Panc1 (cell line): ENCODE data around the gene RNU2-63P. TPM values are rescaled to one million over a fixed set of nuclear protein-coding genes. Genes with fewer than 3 reads are reported as not detected.

Source experiments
- ATAC-seq: fragments of 200-7000 bp; cut with Tn5 transposase; 2 replicates; pipeline ENCODE4 v1.9.1; 2020; ENCODE audit warnings: mild to moderate bottlenecking, moderate library complexity
- Bru-seq: library from RNA; stranded (reverse); fragments of 400-500 nt; gene quantifications from one replicate; lab custom pipeline; 2021; lab: Mats Ljungman, UMichigan
- BruChase-seq, 2 experiments: library from RNA; stranded (reverse); fragments of 400-500 nt; gene quantifications; one replicate each; lab custom pipeline; 2021; lab: Mats Ljungman, UMichigan
- BruUV-seq: library from RNA; stranded (reverse); fragments of 400-500 nt; replicated peaks from 2 replicates; lab custom pipeline; 2021; lab: Mats Ljungman, UMichigan
- CTCF ChIA-PET: fragments of 300-600 bp; sonication (Branson Sonifier 250); formaldehyde crosslinking; loops from one replicate; lab custom pipeline; 2022; ENCODE audit warnings: antibody characterized with exemption; lab: Charles Lee
- POLR2A ChIA-PET: fragments of 300-600 bp; sonication (Branson Sonifier 250); formaldehyde crosslinking; loops from one replicate; lab custom pipeline; 2022; ENCODE audit warnings: antibody characterized with exemption; lab: Charles Lee
- DNase-seq: peaks from one replicate; pipeline ENCODE4 v3.0.0-alpha.2; 2010; ENCODE audit warnings: low read depth, low spot score
- H3K27ac ChIP-seq: 2 replicates; pipeline ENCODE4 v1.5.1; 2011; ENCODE audit warnings: mild to moderate bottlenecking, low read length, inconsistent platforms
- H3K27me3 ChIP-seq: fragments of 200-500 bp; sonication (Bioruptor generic); 2 replicates; pipeline ENCODE4 v1.6.0; 2014; ENCODE audit warnings: low read length, inconsistent platforms; ENCODE audit not compliant: control insufficient read depth, insufficient read depth
- H3K36me3 ChIP-seq: fragments of 200-500 bp; sonication (Bioruptor generic); 2 replicates; pipeline ENCODE4 v1.5.1; 2014; ENCODE audit warnings: inconsistent platforms, mild to moderate bottlenecking, low read length, moderate library complexity; ENCODE audit not compliant: control insufficient read depth, insufficient read depth
- H3K4me1 ChIP-seq: 2 replicates; pipeline ENCODE4 v1.5.1; 2011; ENCODE audit warnings: inconsistent platforms, mild to moderate bottlenecking, low read length, moderate library complexity; ENCODE audit not compliant: control insufficient read depth, insufficient read depth
- H3K4me3 ChIP-seq, 2 experiments: 2 replicates each; pipeline ENCODE4 v1.5.1; 2011 to 2012; ENCODE audit warnings: low read depth in 2 of 2, low read length in 2 of 2, mild to moderate bottlenecking in 2 of 2, inconsistent platforms in 1 of 2, moderate library complexity in 1 of 2
- H3K9me3 ChIP-seq: fragments of 200-500 bp; sonication (Bioruptor generic); 2 replicates; pipeline ENCODE4 v1.5.1; 2014; ENCODE audit warnings: low read depth, mild to moderate bottlenecking, inconsistent platforms, low read length, moderate library complexity; ENCODE audit not compliant: control insufficient read depth, insufficient read depth
- POLR2AphosphoS5 ChIP-seq: IDR thresholded peaks from 2 replicates; pipeline ENCODE4 v1.6.1; 2012; ENCODE audit warnings: mild to moderate bottlenecking, low read depth, low read length, moderate library complexity
- SIN3A ChIP-seq: IDR thresholded peaks from 2 replicates; pipeline ENCODE4 v1.6.1; 2012; ENCODE audit warnings: low read depth, mild to moderate bottlenecking, low read length, moderate library complexity, borderline replicate concordance; ENCODE audit not compliant: insufficient read depth
- TCF7L2 ChIP-seq: IDR thresholded peaks from 2 replicates; pipeline ENCODE4 v1.6.1; 2011; ENCODE audit warnings: mild to moderate bottlenecking, low read depth, low read length, inconsistent platforms
- in situ Hi-C: cut with HindIII; loops from 2 replicates; pipeline ENCODE4 v1.10.0; 2016; ENCODE audit warnings: low sequenced_read_pairs, low pct_unique_long_range_greater_than_20kb
- intact Hi-C: fragments of 100-400 bp; cut with micrococcal nuclease; formaldehyde crosslinking; loops from one replicate; pipeline ENCODE4 v1.10.0; 2022; ENCODE audit not compliant: unreplicated experiment
- long read RNA-seq: library from polyadenylated mRNA; unstranded; transcript quantifications from one replicate; pipeline ENCODE4 v2.0.0, GENCODE V29; 2021; ENCODE audit not compliant: unreplicated experiment
- polyA plus RNA-seq: library from polyadenylated mRNA; unstranded; fragments of >200 nt; gene quantifications from one replicate; pipeline ENCODE4 v1.2.1, GENCODE V29; 2012; ENCODE audit warnings: missing spikeins; ENCODE audit not compliant: insufficient read length
- total RNA-seq: library from RNA; stranded (reverse); gene quantifications from one replicate; pipeline ENCODE4 v1.2.1, GENCODE V29; 2021; ENCODE audit not compliant: unreplicated experiment
- TF ChIP-seq, protein P1 (sequence below), 2 experiments: IDR thresholded peaks; 2 replicates each; pipeline ENCODE4 v1.6.1; 2011 to 2012; ENCODE audit warnings: low read depth in 2 of 2, control low read depth in 1 of 2, low read length in 1 of 2, mild to moderate bottlenecking in 1 of 2, moderate library complexity in 1 of 2; ENCODE audit not compliant: insufficient read depth in 1 of 2
- TF ChIP-seq, protein P2 (sequence below): fragments of 450-650 bp; IDR thresholded peaks from 2 replicates; pipeline ENCODE4 v1.5.1; 2017; ENCODE audit warnings: mild to moderate bottlenecking

Gene RNU2-63P
- total RNA-seq = 14.0 TPM
- not detected for polyA plus RNA-seq
- percentile 93 among the genes with signal in this experiment for Bru-seq, nascent RNA
- percentile 48 among the genes with signal in this experiment for BruChase-seq, experiment 1, labeled RNA remaining after a 2-hour chase
- percentile 61 among the genes with signal in this experiment for BruChase-seq, experiment 2, labeled RNA remaining after a 6-hour chase
- long read RNA-seq = 0 reads

DNA sequence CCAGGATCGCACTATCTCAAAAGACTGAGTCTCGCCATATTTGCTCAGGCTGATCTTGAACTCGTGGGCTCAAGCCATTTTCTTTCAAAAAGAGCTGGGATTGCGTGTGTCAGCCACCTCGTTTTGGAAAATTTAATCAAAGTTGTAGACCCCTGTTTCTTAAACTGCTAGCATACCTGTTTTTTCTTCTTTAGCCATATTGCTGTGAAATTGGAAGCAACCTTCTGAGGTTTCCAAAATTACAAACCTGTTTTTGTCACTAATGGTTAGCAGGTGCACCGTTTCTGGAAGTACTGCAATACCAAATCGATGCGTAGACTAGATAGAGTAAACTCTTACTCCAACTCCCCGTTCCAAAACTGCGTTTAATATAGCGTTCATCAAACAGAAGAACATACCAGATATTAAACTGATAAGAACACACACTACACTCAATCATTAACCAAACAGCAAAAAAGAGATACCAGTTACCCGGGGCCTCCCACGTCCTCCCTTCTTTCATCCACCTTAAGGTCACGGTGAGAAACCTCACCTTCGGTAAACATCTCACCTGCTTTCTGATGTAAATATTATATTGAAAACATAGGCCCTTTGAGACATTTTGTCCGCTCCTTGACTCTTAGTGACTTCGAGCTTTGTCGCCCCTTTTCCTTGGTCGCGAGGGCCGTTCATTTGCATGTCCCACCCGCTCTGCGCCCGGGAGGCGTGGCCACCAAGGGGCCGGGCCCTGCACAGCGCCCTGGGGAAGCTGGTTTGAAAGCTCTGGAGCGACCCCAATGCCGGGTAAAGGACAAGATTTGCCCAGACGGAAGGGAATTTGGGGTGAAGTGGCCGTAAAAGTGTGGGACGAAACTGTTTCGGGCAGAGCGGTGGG is at the start of gene RNU2-63P:
Gene RNU2-63P, minus strand, starts transcription at position 462 of the 874 bp plus-strand sequence.
- ChIA-PET CTCF (no interaction called here), POLR2A (interaction anchor here (0.6 to 2.0 kb wide), 2 partner anchors 38 to 61 kb away, joined by 5 to 9 read pairs; no protein-coding TSS in a partner anchor)
- no peaks in the 10 kb centered on the region for H3K36me3 ChIP-seq
- no peaks in the 10 kb centered on the region for H3K9me3 ChIP-seq
- peaks cover 6% of the 10 kb centered on the region; the same call in 1 of the 2 replicates for H3K4me1 ChIP-seq
- BruUV-seq = TSS peak; percentile 100
- DNase-seq (peak; percentile 92), ATAC-seq (peak; percentile 95)
- peak within 1 kb of the TSS; percentile 73 to 98 for H3K4me3 ChIP-seq
- intact Hi-C loops = no loop called here
- H3K27me3 ChIP-seq = no peaks in the 10 kb centered on the region
- TF ChIP-seq TCF7L2 = peak; percentile 82
- peak; percentile 100 for TF ChIP-seq POLR2AphosphoS5
- TF ChIP-seq, protein P1, sequence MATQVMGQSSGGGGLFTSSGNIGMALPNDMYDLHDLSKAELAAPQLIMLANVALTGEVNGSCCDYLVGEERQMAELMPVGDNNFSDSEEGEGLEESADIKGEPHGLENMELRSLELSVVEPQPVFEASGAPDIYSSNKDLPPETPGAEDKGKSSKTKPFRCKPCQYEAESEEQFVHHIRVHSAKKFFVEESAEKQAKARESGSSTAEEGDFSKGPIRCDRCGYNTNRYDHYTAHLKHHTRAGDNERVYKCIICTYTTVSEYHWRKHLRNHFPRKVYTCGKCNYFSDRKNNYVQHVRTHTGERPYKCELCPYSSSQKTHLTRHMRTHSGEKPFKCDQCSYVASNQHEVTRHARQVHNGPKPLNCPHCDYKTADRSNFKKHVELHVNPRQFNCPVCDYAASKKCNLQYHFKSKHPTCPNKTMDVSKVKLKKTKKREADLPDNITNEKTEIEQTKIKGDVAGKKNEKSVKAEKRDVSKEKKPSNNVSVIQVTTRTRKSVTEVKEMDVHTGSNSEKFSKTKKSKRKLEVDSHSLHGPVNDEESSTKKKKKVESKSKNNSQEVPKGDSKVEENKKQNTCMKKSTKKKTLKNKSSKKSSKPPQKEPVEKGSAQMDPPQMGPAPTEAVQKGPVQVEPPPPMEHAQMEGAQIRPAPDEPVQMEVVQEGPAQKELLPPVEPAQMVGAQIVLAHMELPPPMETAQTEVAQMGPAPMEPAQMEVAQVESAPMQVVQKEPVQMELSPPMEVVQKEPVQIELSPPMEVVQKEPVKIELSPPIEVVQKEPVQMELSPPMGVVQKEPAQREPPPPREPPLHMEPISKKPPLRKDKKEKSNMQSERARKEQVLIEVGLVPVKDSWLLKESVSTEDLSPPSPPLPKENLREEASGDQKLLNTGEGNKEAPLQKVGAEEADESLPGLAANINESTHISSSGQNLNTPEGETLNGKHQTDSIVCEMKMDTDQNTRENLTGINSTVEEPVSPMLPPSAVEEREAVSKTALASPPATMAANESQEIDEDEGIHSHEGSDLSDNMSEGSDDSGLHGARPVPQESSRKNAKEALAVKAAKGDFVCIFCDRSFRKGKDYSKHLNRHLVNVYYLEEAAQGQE (IDR thresholded peaks at IDR 0.05; ENCODE audit: insufficient read depth in 1 of 2, low read depth in 2 of 2, low read length in 1 of 2) = no peak
- peak; percentile 96; the same call in 1 of the 2 replicates for TF ChIP-seq SIN3A
- TF ChIP-seq, protein P2, sequence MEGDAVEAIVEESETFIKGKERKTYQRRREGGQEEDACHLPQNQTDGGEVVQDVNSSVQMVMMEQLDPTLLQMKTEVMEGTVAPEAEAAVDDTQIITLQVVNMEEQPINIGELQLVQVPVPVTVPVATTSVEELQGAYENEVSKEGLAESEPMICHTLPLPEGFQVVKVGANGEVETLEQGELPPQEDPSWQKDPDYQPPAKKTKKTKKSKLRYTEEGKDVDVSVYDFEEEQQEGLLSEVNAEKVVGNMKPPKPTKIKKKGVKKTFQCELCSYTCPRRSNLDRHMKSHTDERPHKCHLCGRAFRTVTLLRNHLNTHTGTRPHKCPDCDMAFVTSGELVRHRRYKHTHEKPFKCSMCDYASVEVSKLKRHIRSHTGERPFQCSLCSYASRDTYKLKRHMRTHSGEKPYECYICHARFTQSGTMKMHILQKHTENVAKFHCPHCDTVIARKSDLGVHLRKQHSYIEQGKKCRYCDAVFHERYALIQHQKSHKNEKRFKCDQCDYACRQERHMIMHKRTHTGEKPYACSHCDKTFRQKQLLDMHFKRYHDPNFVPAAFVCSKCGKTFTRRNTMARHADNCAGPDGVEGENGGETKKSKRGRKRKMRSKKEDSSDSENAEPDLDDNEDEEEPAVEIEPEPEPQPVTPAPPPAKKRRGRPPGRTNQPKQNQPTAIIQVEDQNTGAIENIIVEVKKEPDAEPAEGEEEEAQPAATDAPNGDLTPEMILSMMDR = no peak
- in situ Hi-C loops = no loop called here
- peak within 1 kb of the TSS; percentile 98 for H3K27ac ChIP-seq

DNA sequence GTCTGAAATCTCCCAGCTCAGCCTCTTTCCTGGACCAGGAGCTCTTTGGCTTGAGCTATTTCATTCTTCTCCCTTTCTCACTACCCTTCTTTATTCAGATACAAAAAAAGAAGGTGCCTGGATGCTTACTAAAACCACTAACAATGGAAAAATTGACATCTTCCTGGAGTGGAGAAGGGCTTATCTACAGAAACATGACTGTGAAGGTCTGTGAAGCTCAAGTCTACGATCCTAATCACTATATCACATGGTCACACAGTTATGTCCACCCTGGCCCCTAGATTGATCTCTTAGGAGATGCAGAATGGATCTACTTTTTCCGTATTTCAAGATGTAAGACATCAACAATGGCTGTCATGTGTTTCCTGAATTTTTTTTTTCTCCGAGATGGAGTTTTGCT is 44.9 kb upstream of the RNU2-63P start:
- Histone ChIP-seq H3K27ac (no peak overlapping the region), H3K9me3 (no peaks in the 10 kb centered on the region), H3K27me3 (no peaks in the 10 kb centered on the region), H3K36me3 (no peaks in the 10 kb centered on the region), H3K4me3 (no peak overlapping the region), H3K4me1 (no peaks in the 10 kb centered on the region)
- DNase-seq = no peak
- ChIA-PET CTCF (interaction anchor here (0.8 to 2.4 kb wide), 3 partner anchors 94 to 393 kb away, joined by 4 to 43 read pairs (median 5); no protein-coding TSS in a partner anchor), POLR2A (no interaction called here)
- ATAC-seq = no peak
- in situ Hi-C loops = no loop called here
- TF ChIP-seq POLR2AphosphoS5 = no peak
- TF ChIP-seq, protein P2 = no peak
- TF ChIP-seq, protein P1 (IDR thresholded peaks at IDR 0.05; ENCODE audit: insufficient read depth in 1 of 2, low read depth in 2 of 2, low read length in 1 of 2) = no peak
- no peak for TF ChIP-seq TCF7L2
- no peak for TF ChIP-seq SIN3A
- BruUV-seq = no TSS peak
- intact Hi-C loops = no loop called here
